Heart right ventricle (tissue), 16 donors: Measurements from ENCODE around the gene ZNF69. TPM values are rescaled to one million over a fixed set of nuclear protein-coding genes. Genes with fewer than 3 reads are reported as not detected.
"Not testable (repeated sequence)": the region's sequence is repeated elsewhere in the genome, so short reads cannot be mapped to it uniquely, and the experiment has no call there.

Experiments used
- ATAC-seq, 8 donors: fragments of 200-7000 bp; cut with Tn5 transposase; one replicate each; pipeline ENCODE4 v1.9.1; 2020; ENCODE audit warnings: mild to moderate bottlenecking in 8 of 8, moderate library complexity in 8 of 8, moderate number of reproducible peaks in 1 of 8
- DNase-seq, 2 donors: peaks; one replicate each; pipeline ENCODE4 v3.0.0-alpha.2; 2020
- H3K27ac ChIP-seq, 10 donors: fragments of 200-600 bp; sonication (generic) in 2 of 10; one replicate each; pipeline versions ENCODE4 v1.5.0 to v1.8.0; 2020 to 2022; ENCODE audit warnings: mild to moderate bottlenecking in 3 of 10
- H3K27me3 ChIP-seq, 7 donors: fragments of 200-600 bp; one replicate each; pipeline ENCODE4 v1.8.0; 2021 to 2022; ENCODE audit warnings: mild to moderate bottlenecking in 2 of 7
- H3K36me3 ChIP-seq, 9 donors: fragments of 200-600 bp; sonication (generic) in 1 of 9; one replicate each; pipeline versions ENCODE4 v1.5.0 to v1.8.0; 2020 to 2022; ENCODE audit warnings: mild to moderate bottlenecking in 2 of 9
- H3K4me1 ChIP-seq, 9 donors: fragments of 200-600 bp; sonication (generic) in 1 of 9; one replicate each; pipeline versions ENCODE4 v1.5.0 to v1.8.0; 2020 to 2022; ENCODE audit warnings: mild to moderate bottlenecking in 4 of 9
- H3K4me3 ChIP-seq, 10 donors: fragments of 200-600 bp; sonication (generic) in 2 of 10; one replicate each; pipeline versions ENCODE4 v1.5.0 to v1.8.0; 2020 to 2022; ENCODE audit warnings: mild to moderate bottlenecking in 7 of 10, moderate library complexity in 2 of 10
- H3K9me3 ChIP-seq, 11 donors: fragments of 200-600 bp in 10 of 11; sonication (generic) in 2 of 11; one replicate each; pipeline versions ENCODE4 v1.5.0 to v1.8.0; 2013 to 2022; ENCODE audit warnings: mild to moderate bottlenecking in 2 of 11, control low read depth in 1 of 11, moderate library complexity in 1 of 11
- CTCF ChIP-seq, 9 donors: fragments of 200-600 bp; sonication (generic) in 2 of 9; IDR thresholded peaks; one replicate each; pipeline versions ENCODE4 v1.5.0 to v1.8.0; 2021 to 2022; ENCODE audit warnings: antibody characterized with exemption in 9 of 9, mild to moderate bottlenecking in 5 of 9, moderate library complexity in 1 of 9
- WGBS, 2 donors: extraction: QIAGEN DNeasy Blood & Tissue Kit; methylation state at CpG; one replicate each; pipeline ENCODE4 v1.1.7; 2013; ENCODE audit warnings: inconsistent platforms in 1 of 2; 5-methylcytosine and 5-hydroxymethylcytosine counted together
- intact Hi-C, 10 donors: fragments of 100-400 bp; cut with DNase I; formaldehyde crosslinking; loops; one replicate each; pipeline versions ENCODE4 v1.11.1 to v1.14.2; 2022
- polyA plus RNA-seq, 2 donors: library from polyadenylated mRNA; stranded (reverse); fragments of 200-250 nt; gene quantifications; one replicate each; pipeline ENCODE4 v1.2.3, GENCODE V29; 2013
- total RNA-seq, 10 donors: library from RNA; stranded (reverse); fragmentation: NEBNext Ultra II Directional in 3 of 10; extraction: Animal tissue kit (Norgen Biotek cat#: 25700) in 3 of 10; gene quantifications; one replicate each; pipeline versions ENCODE4 v1.2.1 to v1.2.4, GENCODE V29; 2021 to 2023
- donor health status: Arrhythmogenic right ventricular cardiomyopathy.
- donor health status: ischemic (EF 13 %, LVEDD 7.1; RV severe dilation, severe dysfunction).
- donor health status: healthy with polysubstance abuse.
- donor health status: DM: no; HTN: yes; CAD: no.
- donor health status: DM: no; HTN: no; CAD: no.
- donor health status: ischemic (EF 25% LVEDD 6.9; RV normal size, moderate dysfunction).
- donor health status: ischemic (EF 25% LVEDD 5.7; RV mildly dilated, moderate dysfunction).
- donor health status: healthy.
- donor health status: DM: yes; HTN: yes; CAD: no.
- donor health status: Ischemic cardiomyopathy.
- donor health status: ischemic (EF 35%, LVEDD 5.7; RV mildly dilated, moderate dysfunction).
- donor health status: nonischemic (EF 11% LVEDD 7.7; RV severe dilation, severe dysfunction).
- donor health status: DM: yes; HTN: yes; CAD: no.
- donor health status: PGD.
- donor health status: ischemic (EF 29% LVEDD 5.4; RV normal size, mild dysfunction).
- donor health status: nonischemic (EF 23%, LVEDD 6.1; RV moderate dilation, normal function).

ZNF69 gene
- total and polyA plus RNA-seq, 12 donors = 1.6 to 6.5 (median 4.3) TPM

GRCh38 chr19:11860721-11861120 is 26.9 kb upstream of the ZNF69 start:
- WGBS, 2 donors = 96 to 98% methylated on average over 7 of the region's 7 CpGs
- intact Hi-C loops = no loop called here
- Histone ChIP-seq H3K4me1 (no peaks in the 10 kb centered on the region), H3K27ac (no peak overlapping the region), H3K4me3 (no peak overlapping the region), H3K36me3 (peaks cover 0 to 44% (median 0%) of the 10 kb centered on the region in 9 donors), H3K9me3 (peaks cover 0 to 88% (median 4%) of the 10 kb centered on the region in 11 donors), H3K27me3 (no peaks in the 10 kb centered on the region)
- no peak for DNase-seq
- no peak for TF ChIP-seq CTCF (IDR thresholded peaks at IDR 0.05)
- no peak for ATAC-seq

GRCh38 chr19:11861301-11861700 is 26.3 kb upstream of the ZNF69 start:
- DNase-seq (no peak), ATAC-seq (no peak)
- H3K4me3 ChIP-seq = no peak overlapping the region
- no peaks in the 10 kb centered on the region for H3K4me1 ChIP-seq
- no peak for TF ChIP-seq CTCF (IDR thresholded peaks at IDR 0.05)
- H3K36me3 ChIP-seq = peaks cover 0 to 46% (median 6%) of the 10 kb centered on the region in 9 donors
- no peaks in the 10 kb centered on the region for H3K27me3 ChIP-seq
- H3K27ac ChIP-seq = no peak overlapping the region
- 94 to 98% methylated on average over 2 of the region's 2 CpGs for WGBS, 2 donors
- H3K9me3 ChIP-seq = peaks cover 0 to 93% (median 7%) of the 10 kb centered on the region in 11 donors
- intact Hi-C loops = no loop called here

- DNase-seq, H3K27me3 ChIP-seq, H3K4me3 ChIP-seq, ATAC-seq, H3K27ac ChIP-seq, intact Hi-C loops, H3K4me1 ChIP-seq: not testable (repeated sequence)
- H3K36me3 ChIP-seq = peaks cover 7 to 67% (median 41%) of the 10 kb centered on the region in 9 donors
- H3K9me3 ChIP-seq = peaks cover 0 to 100% (median 43%) of the 10 kb centered on the region in 11 donors
- 86 to 87% methylated on average over 4 of the region's 4 CpGs for WGBS, 2 donors
Observed at GRCh38 chr19:11867766-11868165, 19.8 kb upstream of the ZNF69 start.

GRCh38 chr19:11868188-11868587 is 19.4 kb upstream of the ZNF69 start:
- no peak overlapping the region for H3K4me3 ChIP-seq
- H3K9me3 ChIP-seq = peaks cover 0 to 97% (median 43%) of the 10 kb centered on the region in 11 donors
- intact Hi-C loops = no loop called here
- WGBS, 2 donors = 98 to 99% methylated on average over 8 of the region's 8 CpGs
- no peak for TF ChIP-seq CTCF (IDR thresholded peaks at IDR 0.05)
- H3K4me1 ChIP-seq = no peaks in the 10 kb centered on the region
- H3K27ac ChIP-seq = no peak overlapping the region
- H3K27me3 ChIP-seq = no peaks in the 10 kb centered on the region
- ATAC-seq = no peak
- no peak for DNase-seq
- H3K36me3 ChIP-seq = peaks cover 7 to 62% (median 41%) of the 10 kb centered on the region in 9 donors

- no peaks in the 10 kb centered on the region for H3K4me1 ChIP-seq
- ATAC-seq (no peak), DNase-seq (no peak)
- peaks cover 3 to 24% (median 16%) of the 10 kb centered on the region in 9 donors for H3K36me3 ChIP-seq
- no peak overlapping the region for H3K27ac ChIP-seq
- intact Hi-C loops = no loop called here
- WGBS, 2 donors = 94 to 97% methylated on average over 9 of the region's 9 CpGs
- no peak for TF ChIP-seq CTCF (IDR thresholded peaks at IDR 0.05)
- peaks cover 0 to 53% (median 26%) of the 10 kb centered on the region in 11 donors for H3K9me3 ChIP-seq
- no peaks in the 10 kb centered on the region for H3K27me3 ChIP-seq
- no peak overlapping the region for H3K4me3 ChIP-seq
Observed at GRCh38 chr19:11872624-11873023, 15.0 kb upstream of the ZNF69 start.
